Endothelial cell of umbilical vein (primary cell): Measurements from ENCODE around the gene FAM217A. TPM values are rescaled to one million over a fixed set of nuclear protein-coding genes. Genes with fewer than 3 reads are reported as not detected.

Experiments
- BruUV-seq: library from RNA; stranded (reverse); fragments of 400-500 nt; replicated peaks from 2 replicates; lab custom pipeline; 2021; lab: Mats Ljungman, UMichigan
- CTCF ChIA-PET: fragments of 300-600, 350-600 bp; sonication (Branson Sonifier 250); formaldehyde crosslinking; loops from one replicate; lab custom pipeline; 2021; ENCODE audit warnings: antibody characterized with exemption, inconsistent platforms; lab: Charles Lee
- POLR2A ChIA-PET: fragments of 300-600, 350-600 bp; sonication (Branson Sonifier 250); formaldehyde crosslinking; loops from one replicate; lab custom pipeline; 2021; ENCODE audit warnings: antibody characterized with exemption, inconsistent platforms; lab: Charles Lee
- DNase-seq: peaks from one replicate; pipeline ENCODE4 v3.0.0-alpha.2; 2011; ENCODE audit warnings: low read depth, low spot score
- FAIRE-seq: peaks from 2 replicates; lab custom pipeline; 2011; peaks lifted over from hg19 to GRCh38; lab: Jason Lieb, UNC
- H2AFZ ChIP-seq: 2 replicates; pipeline ENCODE4 v1.6.0; 2012; ENCODE audit warnings: low read depth, low read length, control low read depth, inconsistent platforms
- H3K27ac ChIP-seq: 2 replicates; pipeline ENCODE4 v1.5.1; 2011; ENCODE audit warnings: low read depth, mild to moderate bottlenecking, control low read depth, low read length, moderate library complexity; ENCODE audit not compliant: insufficient read depth
- H3K27me3 ChIP-seq, 2 experiments: 2 replicates each; pipeline versions ENCODE4 v1.6.0 to v1.6.1; 2011; ENCODE audit warnings: low read length in 2 of 2, mixed read lengths in 1 of 2; ENCODE audit not compliant: control insufficient read depth in 2 of 2, insufficient read depth in 2 of 2
- H3K36me3 ChIP-seq, 2 experiments: 2 replicates in 1 of 2; 3 replicates in 1 of 2; pipeline ENCODE4 v1.5.1; 2011; ENCODE audit warnings: low read length in 2 of 2, mild to moderate bottlenecking in 1 of 2, moderate library complexity in 1 of 2; ENCODE audit not compliant: control insufficient read depth in 2 of 2, insufficient read depth in 2 of 2; ENCODE audit errors: extremely low read depth in 1 of 2
- H3K4me1 ChIP-seq: 3 replicates; pipeline ENCODE4 v1.5.1; 2011; ENCODE audit warnings: mild to moderate bottlenecking, low read length; ENCODE audit not compliant: control insufficient read depth, insufficient read depth; ENCODE audit errors: extremely low read depth
- H3K4me2 ChIP-seq: 2 replicates; pipeline ENCODE4 v1.6.1; 2011; ENCODE audit warnings: low read length, control low read depth, mixed read lengths; ENCODE audit not compliant: insufficient read depth
- H3K4me3 ChIP-seq, 3 experiments: fragments of 200-600 bp in 1 of 3; sonication (generic), shearing (Covaris generic) in 1 of 3; replicated peaks in 1 of 3; 2 replicates each; pipeline ENCODE4 v1.5.1; 2011 to 2016; ENCODE audit warnings: control low read depth in 3 of 3, low read length in 3 of 3, mild to moderate bottlenecking in 2 of 3, inconsistent platforms in 1 of 3, low read depth in 1 of 3, moderate library complexity in 1 of 3; ENCODE audit not compliant: insufficient read depth in 1 of 3
- H3K79me2 ChIP-seq: 2 replicates; pipeline ENCODE4 v1.6.0; 2012; ENCODE audit warnings: low read length, inconsistent platforms; ENCODE audit not compliant: control insufficient read depth, insufficient read depth
- H3K9ac ChIP-seq: replicated peaks from 2 replicates; pipeline ENCODE3; 2011; ENCODE audit warnings: low read length, control low read depth; ENCODE audit not compliant: insufficient read depth; ENCODE audit errors: extremely low read depth
- H3K9me1 ChIP-seq: replicated peaks from 3 replicates; pipeline ENCODE4 v1.6.0; 2011; ENCODE audit warnings: mild to moderate bottlenecking, low read length; ENCODE audit not compliant: control insufficient read depth, insufficient read depth; ENCODE audit errors: extremely low read depth
- H3K9me3 ChIP-seq: replicated peaks from 2 replicates; pipeline ENCODE4 v1.5.1; 2012; ENCODE audit warnings: low read length, inconsistent platforms; ENCODE audit not compliant: control insufficient read depth, insufficient read depth
- H4K20me1 ChIP-seq: replicated peaks from 2 replicates; pipeline ENCODE3; 2011; ENCODE audit warnings: mild to moderate bottlenecking, low read length; ENCODE audit not compliant: control insufficient read depth, insufficient read depth; ENCODE audit errors: extremely low read depth
- CTCF ChIP-seq, 2 donors: IDR thresholded peaks; 1 replicate in 1 of 2; 2 replicates in 1 of 2; pipeline ENCODE4 v1.5.1; 2011; ENCODE audit warnings: low read length in 2 of 2, mild to moderate bottlenecking in 2 of 2, moderate library complexity in 2 of 2, control low read depth in 1 of 2, inconsistent platforms in 1 of 2, low read depth in 1 of 2; ENCODE audit not compliant: insufficient read depth in 1 of 2; ENCODE audit errors: extremely low read depth in 1 of 2
- EZH2 ChIP-seq: IDR thresholded peaks from 2 replicates; pipeline ENCODE4 v1.6.1; 2012; ENCODE audit warnings: borderline replicate concordance, low read depth, mild to moderate bottlenecking, moderate library complexity, low read length, inconsistent platforms; ENCODE audit not compliant: severe bottlenecking
- FOS ChIP-seq: IDR thresholded peaks from 2 replicates; pipeline ENCODE4 v1.6.1; 2011; ENCODE audit warnings: mild to moderate bottlenecking, low read length, moderate library complexity, borderline replicate concordance; ENCODE audit not compliant: insufficient read depth
- GATA2 ChIP-seq: IDR thresholded peaks from 2 replicates; pipeline ENCODE4 v1.7.0; 2011; ENCODE audit warnings: low read depth, mild to moderate bottlenecking, moderate library complexity, mixed read lengths, low read length; ENCODE audit not compliant: insufficient read length, insufficient read depth
- JUN ChIP-seq: IDR thresholded peaks from 2 replicates; pipeline ENCODE4 v1.6.1; 2011; ENCODE audit warnings: borderline replicate concordance, low read depth; ENCODE audit not compliant: insufficient read length, insufficient read depth
- MAX ChIP-seq: IDR thresholded peaks from 2 replicates; pipeline ENCODE4 v1.6.1; 2011; ENCODE audit not compliant: insufficient read depth, insufficient read length
- MYC ChIP-seq: IDR thresholded peaks from one replicate; pipeline ENCODE4 v1.6.1; 2011; ENCODE audit warnings: mild to moderate bottlenecking, low read depth, low read length
- POLR2A ChIP-seq: IDR thresholded peaks from 2 replicates; pipeline ENCODE4 v1.6.1; 2012; ENCODE audit warnings: low read depth, mild to moderate bottlenecking, control low read depth, low read length
- POLR2AphosphoS5 ChIP-seq: IDR thresholded peaks from 2 replicates; pipeline ENCODE4 v1.6.1; 2012; ENCODE audit warnings: low read depth, mild to moderate bottlenecking, control low read depth, low read length, moderate library complexity; ENCODE audit not compliant: insufficient read depth
- dilution Hi-C: fragments of 300-500 bp; cut with MboI; formaldehyde crosslinking; loops from one replicate; pipeline ENCODE4 v1.15.0; 2019; ENCODE audit warnings: low sequenced_read_pairs; ENCODE audit not compliant: extremely low pct_ligation_motif_present
- intact Hi-C: fragments of 100-400 bp; cut with micrococcal nuclease; formaldehyde crosslinking; loops from one replicate; pipeline ENCODE4 v1.10.0; 2022
- polyA plus RNA-seq, 4 experiments: library from polyadenylated mRNA; depleted of rRNA in 3 of 4; stranded (reverse) in 3 of 4; unstranded in 1 of 4; fragments of >200 nt; gene quantifications; 2 replicates each; pipeline versions ENCODE4 v1.2.1 to v1.2.3, GENCODE V29; 2011 to 2012; ENCODE audit warnings: missing spikeins in 1 of 4
- total RNA-seq: library from RNA; stranded (reverse); gene quantifications from 2 replicates; pipeline ENCODE4 v1.2.3, GENCODE V29; 2021

Gene FAM217A
- total and polyA plus RNA-seq, 2 donors (not counting 3 experiments of a cell fraction or from before 2014, with no cell fraction given), result not detected

GRCh38 chr6:4028051-4028450 lies 50.9 kb downstream of the FAM217A start:
- no peak for TF ChIP-seq CTCF (IDR thresholded peaks at IDR 0.05; ENCODE audit: extremely low read depth in 1 of 2, insufficient read depth in 1 of 2, low read depth in 1 of 2, low read length in 2 of 2)
- no peak for TF ChIP-seq POLR2AphosphoS5
- no peak for TF ChIP-seq EZH2
- TF ChIP-seq MYC, result no peak
- TF ChIP-seq GATA2, result no peak
- no peak for TF ChIP-seq POLR2A
- no peak for TF ChIP-seq JUN
- no peak for TF ChIP-seq FOS
- no peak for TF ChIP-seq MAX
- CTCF ChIA-PET, result interaction anchor here (1.3 kb wide), 1 partner anchor 149 kb away, joined by 3 read pairs; no protein-coding TSS in a partner anchor
- dilution Hi-C loops (no loop called here), intact Hi-C loops (no loop called here)
- DNase-seq, result no peak
- H3K4me2 ChIP-seq, result no peak overlapping the region
- POLR2A ChIA-PET, result no interaction called here
- H3K4me1 ChIP-seq, result peaks cover 3% of the 10 kb centered on the region
- H3K4me3 ChIP-seq, result no peak overlapping the region
- BruUV-seq, result no TSS peak
- H3K27ac ChIP-seq, result no peak overlapping the region
- H3K9ac ChIP-seq, result no peak overlapping the region
- no peaks in the 10 kb centered on the region for H3K9me3 ChIP-seq
- H2AFZ ChIP-seq, result no peak overlapping the region
- peaks cover 98% of the 10 kb centered on the region for H3K79me2 ChIP-seq
- no peaks in the 10 kb centered on the region for H3K27me3 ChIP-seq
- no peaks in the 10 kb centered on the region for H3K9me1 ChIP-seq
- peaks cover 2 to 11% of the 10 kb centered on the region in 2 experiments for H3K36me3 ChIP-seq
- peaks cover 12% of the 10 kb centered on the region for H4K20me1 ChIP-seq
- no peak for FAIRE-seq
